ENCODE results near the gene EPB41L3. TPM values are rescaled to one million over a fixed set of nuclear protein-coding genes. Genes with fewer than 3 reads are reported as not detected.

The EPB41L3 gene
- total RNA-seq, 1 experiment from 2014 or later = 0.21 TPM

GRCh38 chr18:5380586-5380985 lies 163.2 kb downstream of the EPB41L3 start:
- H3K27me3 ChIP-seq (replicated peaks) = 0 out of 2 replicates have a peak, but pooled peaks cover 4% of the 10 kb centered on the region
- DNase-seq (ENCODE audit: low read depth in 1 of 2, low spot score in 2 of 2) = no peak
- H3K27ac ChIP-seq = no peak overlapping the region
- no peaks in the 10 kb centered on the region for H3K4me1 ChIP-seq (replicated peaks)
- H3K9me3 ChIP-seq (replicated peaks) = no peaks in the 10 kb centered on the region
- no peak overlapping the region for H3K4me3 ChIP-seq
- H3K36me3 ChIP-seq = no peaks in the 10 kb centered on the region

- no peaks in the 10 kb centered on the region for H3K36me3 ChIP-seq
- H3K4me1 ChIP-seq (replicated peaks) = no peaks in the 10 kb centered on the region
- DNase-seq (ENCODE audit: low read depth in 1 of 2, low spot score in 2 of 2) = no peak
- no peak overlapping the region for H3K27ac ChIP-seq
- H3K27me3 ChIP-seq (replicated peaks) = no peaks in the 10 kb centered on the region
- no peaks in the 10 kb centered on the region for H3K9me3 ChIP-seq (replicated peaks)
- H3K4me3 ChIP-seq = no peak overlapping the region
These were observed 166.8 kb downstream of the EPB41L3 start for GRCh38 chr18:5376986-5377385.

GRCh38 chr18:5370332-5370731 lies 173.5 kb downstream of the EPB41L3 start:
- Histone ChIP-seq H3K27me3 (replicated peaks) (no peaks in the 10 kb centered on the region), H3K27ac (no peak overlapping the region), H3K9me3 (replicated peaks) (no peaks in the 10 kb centered on the region), H3K4me3 (no peak overlapping the region), H3K36me3 (no peaks in the 10 kb centered on the region), H3K4me1 (replicated peaks) (no peaks in the 10 kb centered on the region)
- DNase-seq (ENCODE audit: low read depth in 1 of 2, low spot score in 2 of 2) = no peak

GRCh38 chr18:5369513-5369912 lies 174.3 kb downstream of the EPB41L3 start:
- Histone ChIP-seq H3K27me3 (replicated peaks) (no peaks in the 10 kb centered on the region), H3K9me3 (replicated peaks) (no peaks in the 10 kb centered on the region), H3K4me1 (replicated peaks) (no peaks in the 10 kb centered on the region), H3K36me3 (no peaks in the 10 kb centered on the region), H3K27ac (no peak overlapping the region), H3K4me3 (no peak overlapping the region)
- no peak for DNase-seq (ENCODE audit: low read depth in 1 of 2, low spot score in 2 of 2)

- Histone ChIP-seq H3K36me3 (no peaks in the 10 kb centered on the region), H3K9me3 (replicated peaks) (no peaks in the 10 kb centered on the region), H3K27ac (no peak overlapping the region), H3K4me3 (no peak overlapping the region), H3K4me1 (replicated peaks) (no peaks in the 10 kb centered on the region), H3K27me3 (replicated peaks) (no peaks in the 10 kb centered on the region)
- no peak for DNase-seq (ENCODE audit: low read depth in 1 of 2, low spot score in 2 of 2)
These were observed 178.4 kb downstream of the EPB41L3 start for GRCh38 chr18:5365443-5365842.

- Histone ChIP-seq H3K27me3 (replicated peaks) (no peaks in the 10 kb centered on the region), H3K9me3 (replicated peaks) (no peaks in the 10 kb centered on the region), H3K36me3 (no peaks in the 10 kb centered on the region), H3K27ac (no peak overlapping the region), H3K4me1 (replicated peaks) (no peaks in the 10 kb centered on the region), H3K4me3 (no peak overlapping the region)
- no peak for DNase-seq (ENCODE audit: low read depth in 1 of 2, low spot score in 2 of 2)
These were observed 193.2 kb downstream of the EPB41L3 start for GRCh38 chr18:5350636-5351035.

Other genes with a start within 250 kb of the EPB41L3 start
- gene ZBTB14, start 248.3 kb downstream of the EPB41L3 start, total RNA-seq (2014; rRNA removed; shearing (Covaris generic)) = 17.3 and 22.5 TPM in 2 replicates

Data from SJSA1 (cell line).